OCI-LY7 (cell line): ENCODE data around the gene RCE1. TPM values are rescaled to one million over a fixed set of nuclear protein-coding genes. Genes with fewer than 3 reads are reported as not detected.

Source experiments
- BruUV-seq: library from RNA; stranded (reverse); fragments of 400-500 nt; replicated peaks from 2 replicates; lab custom pipeline; 2021; lab: Mats Ljungman, UMichigan
- CTCF ChIA-PET: fragments of 300-600 bp; sonication (Branson Sonifier 250); formaldehyde crosslinking; loops from one replicate; lab custom pipeline; 2022; ENCODE audit warnings: antibody characterized with exemption; ENCODE audit not compliant: unreplicated experiment; lab: Charles Lee
- POLR2A ChIA-PET: fragments of 300-600 bp; sonication (Branson Sonifier 250); formaldehyde crosslinking; loops from one replicate; lab custom pipeline; 2022; ENCODE audit warnings: antibody characterized with exemption; lab: Charles Lee
- DNase-seq: peaks from one replicate; pipeline ENCODE4 v3.0.0-alpha.2; 2015; ENCODE audit warnings: low spot score
- H2AFZ ChIP-seq: fragments of 200-600 bp; sonication (generic), shearing (Covaris generic); 2 replicates; pipeline ENCODE4 v1.6.1; 2014; ENCODE audit warnings: mild to moderate bottlenecking, antibody characterized with exemption, low read length, moderate library complexity
- H3K27ac ChIP-seq: fragments of 200-600 bp; sonication (generic); 2 replicates; pipeline ENCODE4 v1.5.1; 2014; ENCODE audit warnings: mixed run types, low read depth, mild to moderate bottlenecking, moderate library complexity, low read length, inconsistent platforms; ENCODE audit not compliant: poor library complexity, severe bottlenecking
- H3K36me3 ChIP-seq: fragments of 200-600 bp; sonication (generic); 2 replicates; pipeline ENCODE4 v1.6.1; 2014; ENCODE audit warnings: mild to moderate bottlenecking, antibody characterized with exemption, low read length, moderate library complexity, mixed read lengths; ENCODE audit not compliant: insufficient read depth
- H3K4me1 ChIP-seq: fragments of 200-600 bp; sonication (generic); 2 replicates; pipeline ENCODE4 v1.5.1; 2014; ENCODE audit warnings: mild to moderate bottlenecking, low read length; ENCODE audit not compliant: insufficient read depth, poor library complexity, severe bottlenecking
- H3K4me2 ChIP-seq: fragments of 200-600 bp; sonication (generic); 2 replicates; pipeline ENCODE4 v1.6.1; 2014; ENCODE audit warnings: mild to moderate bottlenecking, low read length
- H3K4me3 ChIP-seq: fragments of 200-600 bp; sonication (generic); 2 replicates; pipeline ENCODE4 v1.5.1; 2014; ENCODE audit warnings: mild to moderate bottlenecking, low read depth, low read length; ENCODE audit not compliant: poor library complexity, severe bottlenecking
- H3K79me2 ChIP-seq: fragments of 200-600 bp; sonication (generic); 2 replicates; pipeline ENCODE4 v1.6.1; 2016; ENCODE audit warnings: low read depth, mild to moderate bottlenecking, low read length, moderate library complexity, mixed read lengths; ENCODE audit not compliant: insufficient read depth
- H3K9me2 ChIP-seq: fragments of 200-600 bp; sonication (generic); 2 replicates; pipeline ENCODE4 v1.6.1; 2016; ENCODE audit warnings: mild to moderate bottlenecking, low read length, mixed read lengths; ENCODE audit not compliant: insufficient read depth
- H3K9me3 ChIP-seq: fragments of 200-600 bp; sonication (generic); 2 replicates; pipeline ENCODE4 v1.6.1; 2014; ENCODE audit warnings: mild to moderate bottlenecking, mixed run types, low read length, mixed read lengths
- H4K20me1 ChIP-seq: fragments of 200-600 bp; sonication (generic); 2 replicates; pipeline ENCODE4 v1.6.1; 2014; ENCODE audit warnings: mild to moderate bottlenecking, antibody characterized with exemption, low read length, moderate library complexity, mixed read lengths; ENCODE audit not compliant: insufficient read depth
- CTCF ChIP-seq: fragments of 200-600 bp; sonication (generic); conservative IDR thresholded peaks from 2 replicates; pipeline ENCODE4 v1.5.1; 2014; ENCODE audit warnings: mild to moderate bottlenecking, antibody characterized with exemption, low read length, moderate library complexity, mixed read lengths
- EZH2phosphoT487 ChIP-seq: fragments of 200-600 bp; sonication (generic); IDR thresholded peaks from 2 replicates; pipeline ENCODE4 v1.6.1; 2018; ENCODE audit warnings: low read depth, borderline replicate concordance, mild to moderate bottlenecking, mixed run types, antibody characterized with exemption, low read length, moderate library complexity, mixed read lengths
- intact Hi-C: fragments of 100-400 bp; cut with micrococcal nuclease; formaldehyde crosslinking; loops from one replicate; pipeline ENCODE4 v1.10.0; 2022; ENCODE audit not compliant: unreplicated experiment
- total RNA-seq, 2 experiments: library from RNA; depleted of rRNA in 1 of 2; stranded (reverse); fragments of >200 nt in 1 of 2; shearing (Covaris generic) in 1 of 2; gene quantifications; 2 replicates each; pipeline ENCODE4 v1.2.3, GENCODE V29; 2014 to 2022

RCE1 gene
- total RNA-seq, 2 experiments from 2014 or later, result 34.9 to 62.9 TPM

GRCh38 chr11:66867425-66868040, 24.3 kb downstream of the RCE1 start:
- no peaks in the 10 kb centered on the region for H3K9me2 ChIP-seq
- no peak overlapping the region for H2AFZ ChIP-seq
- no peaks in the 10 kb centered on the region for H3K36me3 ChIP-seq
- H3K27ac ChIP-seq, result no peak overlapping the region
- H3K9me3 ChIP-seq, result no peaks in the 10 kb centered on the region
- peaks cover 59% of the 10 kb centered on the region for H3K4me1 ChIP-seq
- H3K4me2 ChIP-seq, result no peak overlapping the region
- intact Hi-C loops, result loop anchor here (1.0 kb wide), 1 partner anchor 173 kb away; no protein-coding TSS in a partner anchor
- CTCF ChIA-PET, result no interaction called here
- BruUV-seq, result no TSS peak
- no peak overlapping the region for H3K4me3 ChIP-seq
- TF ChIP-seq CTCF, result peak; percentile 27; the same call in 1 of the 2 replicates
- no peak for TF ChIP-seq EZH2phosphoT487
- POLR2A ChIA-PET, result interaction anchor here (1.2 to 1.6 kb wide), 3 partner anchors 11 to 160 kb away, joined by 3 to 4 read pairs (median 3); no protein-coding TSS in a partner anchor
- H4K20me1 ChIP-seq, result no peaks in the 10 kb centered on the region
- no peak for DNase-seq
- no peaks in the 10 kb centered on the region for H3K79me2 ChIP-seq

- H3K4me3 ChIP-seq, result peak overlapping the region; percentile 12
- ChIA-PET CTCF (interaction anchor here (0.6 kb wide), 1 partner anchor 12 kb away, joined by 3 read pairs; no protein-coding TSS in a partner anchor), POLR2A (interaction anchor here (1.4 to 1.6 kb wide), 2 partner anchors 13 to 159 kb away, joined by 3 to 4 read pairs; no protein-coding TSS in a partner anchor)
- no peaks in the 10 kb centered on the region for H3K9me3 ChIP-seq
- no TSS peak for BruUV-seq
- no peaks in the 10 kb centered on the region for H3K9me2 ChIP-seq
- no peaks in the 10 kb centered on the region for H3K36me3 ChIP-seq
- DNase-seq, result no peak
- H3K27ac ChIP-seq, result no peak overlapping the region
- H3K4me2 ChIP-seq, result peak overlapping the region; percentile 60
- intact Hi-C loops, result loop anchor here (1.0 kb wide), 1 partner anchor 174 kb away; no protein-coding TSS in a partner anchor
- no peak for TF ChIP-seq CTCF
- no peak for TF ChIP-seq EZH2phosphoT487
- peaks cover 59% of the 10 kb centered on the region for H3K4me1 ChIP-seq
- no peaks in the 10 kb centered on the region for H4K20me1 ChIP-seq
- H2AFZ ChIP-seq, result peak overlapping the region; percentile 70; the same call in 1 of the 2 replicates
- no peaks in the 10 kb centered on the region for H3K79me2 ChIP-seq
Measured at GRCh38 chr11:66868082-66868725, 25.0 kb downstream of the RCE1 start.
